ENCODE results near the gene PTHLH. TPM values are rescaled to one million over a fixed set of nuclear protein-coding genes. Genes with fewer than 3 reads are reported as not detected.
A peak's percentile ranks its signal among the peaks of the same experiment; 100 is the strongest.

PTHLH gene
- total RNA-seq, 1 donor from 2014 or later = 48.5 TPM

DNA sequence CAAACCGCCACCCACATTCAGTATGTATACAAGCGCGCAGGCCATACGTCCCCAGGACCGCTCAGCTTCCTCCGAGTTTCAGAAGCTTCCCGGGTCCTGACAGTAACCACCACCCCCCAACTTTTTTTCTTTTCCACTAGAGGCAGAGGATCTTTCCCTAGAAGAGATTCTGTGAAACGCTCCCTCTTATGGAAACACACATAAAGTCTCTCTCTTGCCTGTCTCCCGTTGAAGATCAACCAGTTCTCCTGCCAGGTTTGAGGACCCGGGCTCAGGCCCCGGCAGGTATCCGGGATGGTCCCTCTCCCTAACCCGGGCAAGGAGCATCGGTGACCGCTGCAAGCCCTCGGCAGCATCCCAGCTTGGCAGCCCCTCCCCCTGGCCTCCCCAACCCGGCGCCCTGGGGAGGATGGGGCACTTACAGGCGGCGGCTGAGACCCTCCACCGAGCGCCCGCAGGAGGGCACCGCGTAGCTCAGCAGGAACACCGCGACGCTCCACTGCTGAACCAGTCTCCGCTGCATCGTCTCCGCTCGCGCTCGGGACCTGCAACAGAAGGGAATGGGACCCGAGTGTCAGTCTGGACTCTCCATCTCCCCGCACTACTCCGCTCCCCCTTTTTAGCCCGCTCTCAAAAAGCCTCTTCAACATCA lies 3.4 kb downstream of the PTHLH start:
- peak overlapping the region; percentile 77 for H2AFZ ChIP-seq (ENCODE audit: low read depth, low read length)
- H3K27me3 Mint-ChIP-seq (ENCODE audit: low read depth, unreplicated experiment) = peaks cover 1% of the 10 kb centered on the region
- H3K36me3 ChIP-seq (ENCODE audit: insufficient read depth, low read length) = no peaks in the 10 kb centered on the region
- H3K4me1 ChIP-seq (ENCODE audit: insufficient read depth, low read length) = peaks cover 44% of the 10 kb centered on the region
- peak overlapping the region; percentile 98 for H3K4me3 Mint-ChIP-seq (ENCODE audit: unreplicated experiment)
- TF ChIP-seq, protein P1, sequence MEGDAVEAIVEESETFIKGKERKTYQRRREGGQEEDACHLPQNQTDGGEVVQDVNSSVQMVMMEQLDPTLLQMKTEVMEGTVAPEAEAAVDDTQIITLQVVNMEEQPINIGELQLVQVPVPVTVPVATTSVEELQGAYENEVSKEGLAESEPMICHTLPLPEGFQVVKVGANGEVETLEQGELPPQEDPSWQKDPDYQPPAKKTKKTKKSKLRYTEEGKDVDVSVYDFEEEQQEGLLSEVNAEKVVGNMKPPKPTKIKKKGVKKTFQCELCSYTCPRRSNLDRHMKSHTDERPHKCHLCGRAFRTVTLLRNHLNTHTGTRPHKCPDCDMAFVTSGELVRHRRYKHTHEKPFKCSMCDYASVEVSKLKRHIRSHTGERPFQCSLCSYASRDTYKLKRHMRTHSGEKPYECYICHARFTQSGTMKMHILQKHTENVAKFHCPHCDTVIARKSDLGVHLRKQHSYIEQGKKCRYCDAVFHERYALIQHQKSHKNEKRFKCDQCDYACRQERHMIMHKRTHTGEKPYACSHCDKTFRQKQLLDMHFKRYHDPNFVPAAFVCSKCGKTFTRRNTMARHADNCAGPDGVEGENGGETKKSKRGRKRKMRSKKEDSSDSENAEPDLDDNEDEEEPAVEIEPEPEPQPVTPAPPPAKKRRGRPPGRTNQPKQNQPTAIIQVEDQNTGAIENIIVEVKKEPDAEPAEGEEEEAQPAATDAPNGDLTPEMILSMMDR (IDR thresholded peaks at IDR 0.05; ENCODE audit: insufficient read depth, low read depth, low read length) = no peak
- TF ChIP-seq EZH2 (IDR thresholded peaks at IDR 0.05; ENCODE audit: insufficient read depth, low read length) = no peak
- H3K79me2 ChIP-seq (ENCODE audit: insufficient read depth, low read length) = peaks cover 9% of the 10 kb centered on the region
- H3K27ac Mint-ChIP-seq (ENCODE audit: unreplicated experiment) = peak overlapping the region; percentile 97
- no peaks in the 10 kb centered on the region for H3K27me3 ChIP-seq (ENCODE audit: insufficient read depth, low read length)
- FAIRE-seq (no peak), DNase-seq (ENCODE audit: low read depth) (peak; percentile 36)
- no peaks in the 10 kb centered on the region for H3K9me3 Mint-ChIP-seq (ENCODE audit: unreplicated experiment)
- peak overlapping the region; percentile 93 for H3K4me2 ChIP-seq (ENCODE audit: low read length)
- peaks cover 3% of the 10 kb centered on the region for H3K36me3 Mint-ChIP-seq (ENCODE audit: low read depth, unreplicated experiment)
- no peaks in the 10 kb centered on the region for H3K9me3 ChIP-seq (ENCODE audit: insufficient read depth, low read depth, low read length)
- H3K4me1 Mint-ChIP-seq (ENCODE audit: low read depth, unreplicated experiment) = peaks cover 51% of the 10 kb centered on the region
- H3K27ac ChIP-seq (ENCODE audit: low read depth, low read length) = peak overlapping the region; percentile 85
- peak overlapping the region; percentile 91 for H3K9ac ChIP-seq (ENCODE audit: low read length)
- no peaks in the 10 kb centered on the region for H4K20me1 ChIP-seq (ENCODE audit: insufficient read depth, low read length)
- peak overlapping the region; percentile 70 for H3K4me3 ChIP-seq (ENCODE audit: insufficient read depth, low read depth, low read length)

DNA sequence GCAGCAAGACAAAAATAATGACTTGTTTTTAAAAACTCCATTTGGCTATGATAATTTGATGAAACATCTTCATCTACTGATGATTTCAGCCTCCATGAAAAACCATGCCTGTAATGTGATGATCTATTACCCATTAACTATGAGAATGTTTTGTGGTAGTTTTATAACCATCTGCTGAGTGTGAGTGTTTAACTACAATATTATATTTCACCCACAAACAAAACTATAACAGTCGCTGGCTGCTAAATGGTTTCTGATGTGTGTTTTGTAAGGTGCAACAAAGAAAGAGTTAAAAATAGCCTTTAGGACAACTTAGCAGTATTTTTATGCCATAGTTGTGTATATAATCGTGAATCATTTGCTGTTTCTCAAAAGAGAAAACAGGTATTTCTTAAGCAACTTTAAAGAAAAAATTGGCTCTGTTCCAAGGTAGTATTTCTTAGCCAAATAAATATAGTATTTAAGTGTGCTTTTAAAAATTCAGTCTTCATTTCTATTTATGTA lies 4.9 kb downstream of the PTHLH start:
- DNase-seq (ENCODE audit: low read depth) = peak; percentile 26
- Histone ChIP-seq H2AFZ (ENCODE audit: low read depth, low read length) (no peak overlapping the region), H3K36me3 (ENCODE audit: insufficient read depth, low read length) (peaks cover 5% of the 10 kb centered on the region), H3K4me3 (ENCODE audit: insufficient read depth, low read depth, low read length) (peak overlapping the region; percentile 70), H3K4me1 (ENCODE audit: insufficient read depth, low read length) (peaks cover 43% of the 10 kb centered on the region), H3K9me3 (ENCODE audit: insufficient read depth, low read depth, low read length) (no peaks in the 10 kb centered on the region), H3K4me2 (ENCODE audit: low read length) (peak overlapping the region; percentile 93), H3K27me3 (ENCODE audit: insufficient read depth, low read length) (no peaks in the 10 kb centered on the region), H4K20me1 (ENCODE audit: insufficient read depth, low read length) (no peaks in the 10 kb centered on the region), H3K9ac (ENCODE audit: low read length) (peak overlapping the region; percentile 91), H3K79me2 (ENCODE audit: insufficient read depth, low read length) (peaks cover 9% of the 10 kb centered on the region), H3K27ac (ENCODE audit: low read depth, low read length) (peak overlapping the region; percentile 85)
- TF ChIP-seq EZH2 (IDR thresholded peaks at IDR 0.05; ENCODE audit: insufficient read depth, low read length) = no peak
- TF ChIP-seq, protein P1 (IDR thresholded peaks at IDR 0.05; ENCODE audit: insufficient read depth, low read depth, low read length) = no peak
- Mint-ChIP-seq H3K4me3 (ENCODE audit: unreplicated experiment) (peak overlapping the region; percentile 98), H3K36me3 (ENCODE audit: low read depth, unreplicated experiment) (peaks cover 10% of the 10 kb centered on the region), H3K27ac (ENCODE audit: unreplicated experiment) (peak overlapping the region; percentile 97), H3K4me1 (ENCODE audit: low read depth, unreplicated experiment) (peaks cover 49% of the 10 kb centered on the region), H3K27me3 (ENCODE audit: low read depth, unreplicated experiment) (no peaks in the 10 kb centered on the region), H3K9me3 (ENCODE audit: unreplicated experiment) (no peaks in the 10 kb centered on the region)
- peak; percentile 29 for FAIRE-seq

DNA sequence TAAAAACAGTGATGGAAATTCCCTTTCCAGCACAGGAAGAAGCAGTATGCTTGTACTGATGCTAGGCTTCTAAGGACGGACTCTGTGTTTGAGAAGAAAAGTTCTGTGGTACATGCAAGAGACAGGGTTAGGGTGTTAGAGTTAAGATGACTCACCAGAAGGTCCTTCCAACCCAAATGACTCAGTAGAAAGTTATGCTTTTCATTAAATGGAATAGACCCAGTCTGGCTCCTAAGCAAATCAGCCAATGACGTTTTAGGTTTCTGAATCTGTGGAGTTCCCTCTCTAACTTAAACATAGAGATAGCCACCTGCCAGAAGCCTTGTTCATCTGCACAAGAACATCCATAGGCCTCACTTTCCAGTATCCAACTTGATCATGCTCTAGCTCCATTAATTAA lies 5.7 kb downstream of the PTHLH start:
- Histone ChIP-seq H3K9me3 (ENCODE audit: insufficient read depth, low read depth, low read length) (no peaks in the 10 kb centered on the region), H3K36me3 (ENCODE audit: insufficient read depth, low read length) (peaks cover 7% of the 10 kb centered on the region), H3K79me2 (ENCODE audit: insufficient read depth, low read length) (peaks cover 9% of the 10 kb centered on the region), H3K4me3 (ENCODE audit: insufficient read depth, low read depth, low read length) (peak overlapping the region; percentile 70), H3K27ac (ENCODE audit: low read depth, low read length) (peak overlapping the region; percentile 85), H3K27me3 (ENCODE audit: insufficient read depth, low read length) (no peaks in the 10 kb centered on the region), H2AFZ (ENCODE audit: low read depth, low read length) (no peak overlapping the region), H4K20me1 (ENCODE audit: insufficient read depth, low read length) (no peaks in the 10 kb centered on the region), H3K9ac (ENCODE audit: low read length) (peak overlapping the region; percentile 91), H3K4me2 (ENCODE audit: low read length) (peak overlapping the region; percentile 93), H3K4me1 (ENCODE audit: insufficient read depth, low read length) (peaks cover 43% of the 10 kb centered on the region)
- Mint-ChIP-seq H3K27ac (ENCODE audit: unreplicated experiment) (peak overlapping the region; percentile 97), H3K27me3 (ENCODE audit: low read depth, unreplicated experiment) (no peaks in the 10 kb centered on the region), H3K36me3 (ENCODE audit: low read depth, unreplicated experiment) (peaks cover 10% of the 10 kb centered on the region), H3K9me3 (ENCODE audit: unreplicated experiment) (no peaks in the 10 kb centered on the region), H3K4me3 (ENCODE audit: unreplicated experiment) (peak overlapping the region; percentile 98), H3K4me1 (ENCODE audit: low read depth, unreplicated experiment) (peaks cover 47% of the 10 kb centered on the region)
- TF ChIP-seq, protein P1 (IDR thresholded peaks at IDR 0.05; ENCODE audit: insufficient read depth, low read depth, low read length) = no peak
- no peak for TF ChIP-seq EZH2 (IDR thresholded peaks at IDR 0.05; ENCODE audit: insufficient read depth, low read length)
- peak; percentile 97 for DNase-seq (ENCODE audit: low read depth)
- FAIRE-seq = peak; percentile 95
